GM23338 (cell line): ENCODE measurements around the gene WNT11. TPM values are rescaled to one million over a fixed set of nuclear protein-coding genes. Genes with fewer than 3 reads are reported as not detected.
A peak's percentile ranks its signal among the peaks of the same experiment; 100 is the strongest.

Experiments
- ATAC-seq: fragments of 200-7000 bp; cut with Tn5 transposase; 3 replicates; pipeline ENCODE4 v1.9.1; 2020
- DNase-seq: peaks from one replicate; pipeline ENCODE4 v3.0.0-alpha.2; 2015; ENCODE audit warnings: low spot score
- H2AFZ ChIP-seq: fragments of 200-600 bp; sonication (generic); 2 replicates; pipeline ENCODE4 v1.8.0; 2016; ENCODE audit warnings: antibody characterized with exemption, mild to moderate bottlenecking, moderate library complexity
- H3F3A ChIP-seq: fragments of 200-600 bp; sonication (generic); replicated peaks from 2 replicates; pipeline ENCODE4 v1.8.0; 2017; ENCODE audit warnings: antibody characterized with exemption, mixed run types, low read depth
- H3K27ac ChIP-seq: fragments of 200-600 bp; sonication (generic); 2 replicates; pipeline ENCODE4 v1.6.1; 2016; ENCODE audit warnings: low read depth
- H3K27me3 ChIP-seq: fragments of 200-600 bp; sonication (generic); 2 replicates; pipeline ENCODE4 v1.8.0; 2016; ENCODE audit warnings: mild to moderate bottlenecking, mixed run types, moderate library complexity; ENCODE audit not compliant: insufficient read depth
- H3K36me3 ChIP-seq: fragments of 200-600 bp; sonication (generic); 2 replicates; pipeline ENCODE4 v1.8.0; 2016; ENCODE audit warnings: mild to moderate bottlenecking; ENCODE audit not compliant: insufficient read depth
- H3K4me1 ChIP-seq: fragments of 200-600 bp; sonication (generic); 2 replicates; pipeline ENCODE4 v1.8.0; 2016; ENCODE audit warnings: mild to moderate bottlenecking, moderate library complexity; ENCODE audit not compliant: insufficient read depth
- H3K4me2 ChIP-seq: fragments of 200-600 bp; sonication (generic); 2 replicates; pipeline ENCODE4 v1.7.1; 2017; ENCODE audit warnings: mixed run types
- H3K4me3 ChIP-seq: fragments of 200-600 bp; sonication (generic); 2 replicates; pipeline ENCODE4 v1.6.1; 2016; ENCODE audit warnings: mixed run types
- H3K79me2 ChIP-seq: fragments of 200-600 bp; sonication (generic); replicated peaks from 2 replicates; pipeline ENCODE4 v1.8.0; 2017; ENCODE audit warnings: mild to moderate bottlenecking; ENCODE audit not compliant: insufficient read depth
- H3K9me2 ChIP-seq: fragments of 200-600 bp; sonication (generic); 2 replicates; pipeline ENCODE4 v1.8.0; 2017; ENCODE audit not compliant: insufficient read depth
- H4K20me1 ChIP-seq: fragments of 200-600 bp; sonication (generic); replicated peaks from 2 replicates; pipeline ENCODE4 v1.8.0; 2017; ENCODE audit warnings: mild to moderate bottlenecking; ENCODE audit not compliant: insufficient read depth
- H3K27ac Mint-ChIP-seq: 2 replicates; pipeline ENCODE4 v1.8.0; 2020; ENCODE audit warnings: inconsistent platforms, mild to moderate bottlenecking, moderate library complexity, mixed read lengths
- H3K27me3 Mint-ChIP-seq: 3 replicates; pipeline ENCODE4 v1.8.0; 2022; ENCODE audit warnings: low read depth, mild to moderate bottlenecking, moderate library complexity, mixed read lengths, inconsistent platforms; ENCODE audit not compliant: insufficient read depth, poor library complexity
- H3K36me3 Mint-ChIP-seq: 3 replicates; pipeline ENCODE4 v1.8.0; 2021; ENCODE audit warnings: low read depth, mild to moderate bottlenecking, inconsistent platforms, moderate library complexity, mixed read lengths
- H3K4me1 Mint-ChIP-seq: 3 replicates; pipeline ENCODE4 v1.8.0; 2020; ENCODE audit warnings: mild to moderate bottlenecking, inconsistent platforms, mixed read lengths
- H3K4me3 Mint-ChIP-seq: 3 replicates; pipeline ENCODE4 v1.8.0; 2021; ENCODE audit warnings: moderate library complexity, mild to moderate bottlenecking, inconsistent platforms, mixed read lengths
- H3K9me3 Mint-ChIP-seq: 3 replicates; pipeline ENCODE4 v1.8.0; 2020; ENCODE audit warnings: moderate library complexity, mild to moderate bottlenecking, inconsistent platforms, mixed read lengths
- ETS1 ChIP-seq: IDR thresholded peaks from 2 replicates; pipeline ENCODE4 v1.6.1; 2016; ENCODE audit warnings: antibody characterized with exemption
- EZH2 ChIP-seq: fragments of 200-600 bp; sonication (generic); IDR thresholded peaks from one replicate; pipeline ENCODE4 v1.8.0; 2017; ENCODE audit warnings: antibody characterized with exemption, mild to moderate bottlenecking, low read depth; ENCODE audit not compliant: unreplicated experiment
- EZH2phosphoT487 ChIP-seq: fragments of 200-600 bp; sonication (generic); IDR thresholded peaks from one replicate; pipeline ENCODE4 v1.8.1; 2018; ENCODE audit warnings: antibody characterized with exemption; ENCODE audit not compliant: unreplicated experiment
- POLR2AphosphoS5 ChIP-seq: IDR thresholded peaks from 2 replicates; pipeline ENCODE4 v1.6.1; 2016; ENCODE audit warnings: antibody characterized with exemption, low read depth
- ZNF331 ChIP-seq: fragments of 250-450 bp; sonication (Bioruptor Pico); IDR thresholded peaks from 2 replicates; pipeline ENCODE4 v1.5.0; 2020; ENCODE audit warnings: low read depth, mild to moderate bottlenecking, moderate library complexity
- polyA plus RNA-seq: library from polyadenylated mRNA; unstranded; fragments of >200 nt; fragmentation: Nextera tagmentation; extraction: Ambion mirVana; gene quantifications from 2 replicates; pipeline ENCODE4 v1.2.1, GENCODE V29; 2016
- total RNA-seq: library from RNA; depleted of rRNA; stranded (reverse); fragments of >200 nt; shearing (Covaris generic); gene quantifications from 2 replicates; pipeline ENCODE4 v1.2.3, GENCODE V29; 2014
- TF ChIP-seq, protein P1 (sequence below), 2 experiments: fragments of 200-600 bp in 1 of 2; sonication (generic) in 1 of 2; conservative IDR thresholded peaks; 2 replicates each; pipeline versions ENCODE4 v1.5.1 to v1.6.1; 2016 to 2017; ENCODE audit warnings: antibody characterized with exemption in 2 of 2, low read depth in 2 of 2, mild to moderate bottlenecking in 2 of 2, moderate library complexity in 1 of 2

WNT11 gene
- total and polyA plus RNA-seq, 2 experiments from 2014 or later = 0.44 to 0.56 TPM

GRCh38 chr11:76152741-76153570 lies 53.3 kb downstream of the WNT11 start:
- Histone ChIP-seq H3F3A (no peaks in the 10 kb centered on the region), H3K27ac (no peak overlapping the region), H3K4me1 (peaks cover 10% of the 10 kb centered on the region), H3K4me3 (peak overlapping the region; percentile 64), H3K27me3 (peaks cover 13% of the 10 kb centered on the region; the same call in 1 of the 2 replicates), H3K79me2 (no peaks in the 10 kb centered on the region), H4K20me1 (no peaks in the 10 kb centered on the region), H3K4me2 (peak overlapping the region; percentile 86), H3K9me2 (no peaks in the 10 kb centered on the region), H3K36me3 (no peaks in the 10 kb centered on the region), H2AFZ (peak overlapping the region; percentile 99)
- H3K4me1 Mint-ChIP-seq = peaks cover 14% of the 10 kb centered on the region
- H3K27me3 Mint-ChIP-seq = peaks cover 32% of the 10 kb centered on the region
- ATAC-seq (peak; percentile 45), DNase-seq (no peak)
- H3K27ac Mint-ChIP-seq = no peak overlapping the region
- peak overlapping the region; percentile 67 for H3K4me3 Mint-ChIP-seq
- TF ChIP-seq EZH2 = no peak
- no peaks in the 10 kb centered on the region for H3K9me3 Mint-ChIP-seq
- H3K36me3 Mint-ChIP-seq = no peaks in the 10 kb centered on the region; the same call in 2 of the 3 replicates

GRCh38 chr11:76152086-76152681 lies 54.1 kb downstream of the WNT11 start:
- Mint-ChIP-seq H3K4me1 (peaks cover 14% of the 10 kb centered on the region), H3K9me3 (no peaks in the 10 kb centered on the region), H3K36me3 (no peaks in the 10 kb centered on the region; the same call in 2 of the 3 replicates), H3K4me3 (peak overlapping the region; percentile 67), H3K27ac (peak overlapping the region; percentile 66; the same call in 1 of the 2 replicates), H3K27me3 (peaks cover 31% of the 10 kb centered on the region)
- Histone ChIP-seq H3K79me2 (no peaks in the 10 kb centered on the region), H3K4me1 (peaks cover 10% of the 10 kb centered on the region), H3K9me2 (no peaks in the 10 kb centered on the region), H3K36me3 (no peaks in the 10 kb centered on the region), H2AFZ (peak overlapping the region; percentile 99), H4K20me1 (no peaks in the 10 kb centered on the region), H3K27me3 (peaks cover 13% of the 10 kb centered on the region; the same call in 1 of the 2 replicates), H3F3A (no peaks in the 10 kb centered on the region), H3K4me3 (peak overlapping the region; percentile 64), H3K27ac (no peak overlapping the region), H3K4me2 (peak overlapping the region; percentile 86)
- ATAC-seq (peak; percentile 91), DNase-seq (peak; percentile 91)
- TF ChIP-seq ETS1 = no peak
- no peak for TF ChIP-seq EZH2phosphoT487
- no peak for TF ChIP-seq POLR2AphosphoS5
- TF ChIP-seq, protein P1, sequence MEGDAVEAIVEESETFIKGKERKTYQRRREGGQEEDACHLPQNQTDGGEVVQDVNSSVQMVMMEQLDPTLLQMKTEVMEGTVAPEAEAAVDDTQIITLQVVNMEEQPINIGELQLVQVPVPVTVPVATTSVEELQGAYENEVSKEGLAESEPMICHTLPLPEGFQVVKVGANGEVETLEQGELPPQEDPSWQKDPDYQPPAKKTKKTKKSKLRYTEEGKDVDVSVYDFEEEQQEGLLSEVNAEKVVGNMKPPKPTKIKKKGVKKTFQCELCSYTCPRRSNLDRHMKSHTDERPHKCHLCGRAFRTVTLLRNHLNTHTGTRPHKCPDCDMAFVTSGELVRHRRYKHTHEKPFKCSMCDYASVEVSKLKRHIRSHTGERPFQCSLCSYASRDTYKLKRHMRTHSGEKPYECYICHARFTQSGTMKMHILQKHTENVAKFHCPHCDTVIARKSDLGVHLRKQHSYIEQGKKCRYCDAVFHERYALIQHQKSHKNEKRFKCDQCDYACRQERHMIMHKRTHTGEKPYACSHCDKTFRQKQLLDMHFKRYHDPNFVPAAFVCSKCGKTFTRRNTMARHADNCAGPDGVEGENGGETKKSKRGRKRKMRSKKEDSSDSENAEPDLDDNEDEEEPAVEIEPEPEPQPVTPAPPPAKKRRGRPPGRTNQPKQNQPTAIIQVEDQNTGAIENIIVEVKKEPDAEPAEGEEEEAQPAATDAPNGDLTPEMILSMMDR (conservative IDR thresholded peaks at IDR 0.05; ENCODE audit: low read depth in 2 of 2) = peak; percentile 95 to 99
- TF ChIP-seq ZNF331 (CRISPR knock-in tag) = no peak
